Upper lobe of right lung (tissue), 1 donor: ENCODE results near the gene ANKS1B. TPM values are rescaled to one million over a fixed set of nuclear protein-coding genes. Genes with fewer than 3 reads are reported as not detected.

Experiments used
- ATAC-seq: fragments of 200-7000 bp; cut with Tn5 transposase; one replicate; pipeline ENCODE4 v1.9.1; 2020; ENCODE audit warnings: mild to moderate bottlenecking, moderate library complexity
- DNase-seq: peaks from one replicate; pipeline ENCODE4 v3.0.0-alpha.2; 2020
- H3K27ac ChIP-seq: fragments of 200-600 bp; one replicate; pipeline ENCODE4 v1.8.0; 2022
- H3K27me3 ChIP-seq: fragments of 200-600 bp; one replicate; pipeline ENCODE4 v1.8.0; 2022; ENCODE audit warnings: mild to moderate bottlenecking
- H3K36me3 ChIP-seq: fragments of 200-600 bp; one replicate; pipeline ENCODE4 v1.8.0; 2022
- H3K4me1 ChIP-seq: fragments of 200-600 bp; one replicate; pipeline ENCODE4 v1.8.0; 2022
- H3K4me3 ChIP-seq: fragments of 200-600 bp; one replicate; pipeline ENCODE4 v1.8.0; 2022; ENCODE audit warnings: mild to moderate bottlenecking
- H3K9me3 ChIP-seq: fragments of 200-600 bp; one replicate; pipeline ENCODE4 v1.8.0; 2022
- CTCF ChIP-seq: fragments of 200-600 bp; IDR thresholded peaks from one replicate; pipeline ENCODE4 v1.8.0; 2022; ENCODE audit warnings: antibody characterized with exemption
- intact Hi-C: fragments of 100-400 bp; cut with DNase I; formaldehyde crosslinking; loops from one replicate; pipeline ENCODE4 v1.11.0; 2022
- total RNA-seq: library from RNA; stranded (reverse); fragmentation: NEBNext Ultra II Directional; extraction: Animal tissue kit (Norgen Biotek cat#: 25700); gene quantifications from one replicate; pipeline ENCODE4 v1.2.1, GENCODE V29; 2021
- donor health status: DM: no; HTN: yes; CAD: no; lungs with severe emphysema.

The ANKS1B gene
- total RNA-seq, 1 donor from 2014 or later: 5.3 TPM

GRCh38 chr12:99771659-99772058 lies 213.1 kb downstream of the ANKS1B start:
- H3K9me3 ChIP-seq: no peaks in the 10 kb centered on the region
- ATAC-seq: no peak

GRCh38 chr12:99769396-99769980 lies 215.2 kb downstream of the ANKS1B start:
- no peak for TF ChIP-seq CTCF
- Histone ChIP-seq H3K4me1 (no peaks in the 10 kb centered on the region), H3K27ac (no peak overlapping the region), H3K27me3 (no peaks in the 10 kb centered on the region), H3K9me3 (no peaks in the 10 kb centered on the region), H3K4me3 (no peak overlapping the region), H3K36me3 (no peaks in the 10 kb centered on the region)
- DNase-seq (no peak), ATAC-seq (no peak)
- intact Hi-C loops: no loop called here

More at GRCh38 chr12:99771659-99772058, 213.1 kb downstream of the ANKS1B start:
- intact Hi-C loops: no loop called here
- Histone ChIP-seq H3K36me3 (no peaks in the 10 kb centered on the region), H3K27me3 (no peaks in the 10 kb centered on the region), H3K4me1 (no peaks in the 10 kb centered on the region), H3K27ac (no peak overlapping the region), H3K4me3 (no peak overlapping the region)
- no peak for TF ChIP-seq CTCF
- DNase-seq: no peak

GRCh38 chr12:99768758-99769157 lies 216.0 kb downstream of the ANKS1B start:
- no peaks in the 10 kb centered on the region for H3K4me1 ChIP-seq
- no peak overlapping the region for H3K27ac ChIP-seq
- no peaks in the 10 kb centered on the region for H3K9me3 ChIP-seq
- DNase-seq (no peak), ATAC-seq (no peak)
- intact Hi-C loops: no loop called here
- TF ChIP-seq CTCF: no peak
- H3K27me3 ChIP-seq: no peaks in the 10 kb centered on the region
- H3K4me3 ChIP-seq: no peak overlapping the region
- H3K36me3 ChIP-seq: no peaks in the 10 kb centered on the region

- Histone ChIP-seq H3K4me3 (peak overlapping the region; percentile 19), H3K4me1 (no peaks in the 10 kb centered on the region), H3K36me3 (no peaks in the 10 kb centered on the region), H3K27ac (no peak overlapping the region), H3K27me3 (no peaks in the 10 kb centered on the region), H3K9me3 (no peaks in the 10 kb centered on the region)
- intact Hi-C loops: no loop called here
- ATAC-seq (no peak), DNase-seq (no peak)
- TF ChIP-seq CTCF: peak; percentile 51
Observed at GRCh38 chr12:99767809-99768208, 216.9 kb downstream of the ANKS1B start.

- Histone ChIP-seq H3K4me1 (no peaks in the 10 kb centered on the region), H3K4me3 (no peak overlapping the region), H3K27ac (no peak overlapping the region), H3K9me3 (no peaks in the 10 kb centered on the region), H3K27me3 (no peaks in the 10 kb centered on the region), H3K36me3 (no peaks in the 10 kb centered on the region)
- no peak for TF ChIP-seq CTCF
- no peak for ATAC-seq
- DNase-seq: no peak
- intact Hi-C loops: no loop called here
Observed at GRCh38 chr12:99766408-99766807, 218.3 kb downstream of the ANKS1B start.
